T-helper 22 cell (primary cell): ENCODE measurements around the gene LHCGR.
"Not testable (repeated sequence)": the region's sequence is repeated elsewhere in the genome, so short reads cannot be mapped to it uniquely, and the experiment has no call there.

ENCODE experiments used
- DNase-seq: peaks from one replicate; pipeline ENCODE4 v3.0.0-alpha.2; 2020; ENCODE audit warnings: low read depth

Gene LHCGR

DNA sequence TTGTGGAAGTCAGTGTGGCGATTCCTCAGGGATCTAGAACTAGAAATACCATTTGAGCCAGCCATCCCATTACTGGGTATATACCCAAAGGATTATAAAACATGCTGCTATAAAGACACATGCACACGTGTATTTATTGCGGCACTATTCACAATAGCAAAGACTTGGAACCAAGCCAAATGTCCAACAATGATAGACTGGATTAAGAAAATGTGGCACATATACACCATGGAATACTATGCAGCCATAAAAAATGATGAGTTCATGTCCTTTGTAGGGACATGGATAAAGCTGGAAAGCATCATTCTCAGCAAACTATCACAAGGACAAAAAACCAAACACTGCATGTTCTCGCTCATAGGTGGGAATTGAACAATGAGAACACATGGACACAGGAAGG is 16.3 kb downstream of the LHCGR start:
- not testable (repeated sequence) for DNase-seq

GRCh38 chr2:48738806-48739205 is 16.7 kb downstream of the LHCGR start:
- no peak for DNase-seq

DNA sequence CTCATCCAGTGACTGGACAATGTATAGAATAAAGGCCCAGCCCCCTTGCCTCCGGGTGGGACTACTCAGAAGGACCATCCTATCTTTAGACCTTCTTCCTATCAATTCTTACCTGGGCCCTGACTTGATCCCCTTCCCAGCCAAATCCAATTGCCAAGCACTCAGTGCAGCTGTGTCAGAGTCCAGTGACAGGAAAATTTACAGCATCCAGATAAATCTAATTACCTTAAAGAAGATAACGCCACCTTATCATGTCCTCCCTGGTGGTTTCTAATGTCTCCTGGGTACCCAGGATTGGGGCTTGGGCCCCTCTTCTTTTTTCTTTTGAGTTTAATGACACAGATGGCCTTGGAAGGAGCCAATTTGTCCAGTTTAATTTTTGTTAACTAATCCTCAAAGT is 19.3 kb downstream of the LHCGR start:
- DNase-seq = no peak

GRCh38 chr2:48734576-48735303 is 20.8 kb downstream of the LHCGR start:
- no peak for DNase-seq

DNA sequence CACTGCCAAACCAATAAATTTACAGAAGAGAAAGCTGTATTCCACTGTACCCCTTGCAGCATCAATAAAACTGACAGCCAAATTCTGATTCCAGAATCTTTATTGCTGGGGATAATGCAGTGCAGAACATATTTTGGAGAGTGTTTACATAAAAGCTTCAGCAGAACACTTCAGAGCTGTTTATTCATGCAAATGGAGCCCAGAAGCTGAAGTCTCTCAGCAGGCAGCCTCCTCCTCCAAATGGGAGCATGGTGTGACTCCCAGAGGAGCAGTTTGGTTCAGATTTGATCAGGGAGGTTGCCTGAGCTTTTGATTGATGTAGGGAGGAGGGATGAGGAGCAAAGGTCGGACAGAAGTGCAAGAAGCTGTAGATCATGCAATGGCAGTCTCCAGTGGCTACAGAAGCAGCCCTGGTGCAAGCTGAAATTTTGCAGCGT is 22.4 kb downstream of the LHCGR start:
- DNase-seq = no peak

GRCh38 chr2:48728840-48729239 is 26.7 kb downstream of the LHCGR start:
- no peak for DNase-seq

GRCh38 chr2:48728295-48728694 is 27.2 kb downstream of the LHCGR start:
- DNase-seq = no peak

DNA sequence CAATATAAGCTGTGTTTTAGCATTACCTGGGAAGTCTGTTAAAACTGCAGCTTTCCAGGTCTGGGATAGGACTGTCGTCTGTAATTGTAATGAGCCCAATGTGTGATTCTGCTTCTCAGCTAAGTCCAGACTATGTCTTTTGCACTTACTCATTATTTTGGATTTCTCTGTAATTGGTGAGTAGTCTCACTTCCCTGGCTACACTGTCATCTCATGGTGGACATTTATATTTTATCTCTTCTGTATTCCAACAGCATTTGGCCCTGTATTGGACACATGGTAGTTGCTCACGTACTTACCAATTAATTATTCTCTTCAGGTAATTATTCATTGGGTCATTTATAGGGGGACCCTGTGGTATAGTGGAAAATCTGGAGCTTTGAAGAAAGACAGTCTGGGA is 28.0 kb downstream of the LHCGR start:
- DNase-seq = no peak

DNA sequence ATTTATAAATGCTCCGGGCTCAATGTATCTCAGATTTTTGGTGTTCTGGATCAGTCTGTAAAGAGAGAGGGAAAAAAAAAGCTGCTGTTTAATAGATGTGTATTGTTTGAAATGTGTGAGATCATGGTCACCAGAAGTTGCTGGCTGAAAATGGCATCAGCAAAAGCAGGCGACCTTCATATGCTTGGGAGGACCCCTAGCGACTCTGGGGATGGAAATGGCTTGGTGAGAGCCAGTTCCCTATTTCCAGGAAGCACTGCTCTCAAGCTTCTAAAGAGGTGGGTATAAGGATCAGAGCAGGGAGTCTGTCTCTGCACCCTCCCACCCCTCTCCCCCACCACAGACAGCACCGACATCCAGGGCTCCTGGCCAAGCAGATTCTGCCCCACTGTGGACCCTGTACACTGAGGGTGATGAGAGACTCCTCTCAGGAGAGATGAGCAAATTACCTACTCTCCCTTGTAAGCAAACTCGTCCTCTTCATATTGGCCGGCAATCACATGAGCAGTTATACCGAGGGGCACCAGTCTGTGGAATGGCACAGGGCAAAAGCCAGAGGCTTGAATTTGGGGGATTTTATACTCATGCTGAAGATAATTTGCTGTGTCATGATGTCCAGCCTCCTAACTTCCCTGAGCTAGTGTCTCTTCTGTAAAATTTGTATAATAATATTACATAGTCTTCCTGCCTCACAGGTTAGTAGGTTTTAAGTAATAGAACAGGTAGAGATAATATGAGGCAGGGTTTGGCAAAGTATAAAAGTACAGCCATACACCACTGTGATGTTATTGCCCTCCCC is 29.6 kb downstream of the LHCGR start:
- DNase-seq = no peak

- no peak for DNase-seq
Measured at GRCh38 chr2:48724278-48724677, 31.2 kb downstream of the LHCGR start.

GRCh38 chr2:48723129-48723528 is 32.4 kb downstream of the LHCGR start:
- no peak for DNase-seq

GRCh38 chr2:48722391-48722790 is 33.1 kb downstream of the LHCGR start:
- no peak for DNase-seq

GRCh38 chr2:48721158-48721557 is 34.4 kb downstream of the LHCGR start:
- DNase-seq = no peak

DNA sequence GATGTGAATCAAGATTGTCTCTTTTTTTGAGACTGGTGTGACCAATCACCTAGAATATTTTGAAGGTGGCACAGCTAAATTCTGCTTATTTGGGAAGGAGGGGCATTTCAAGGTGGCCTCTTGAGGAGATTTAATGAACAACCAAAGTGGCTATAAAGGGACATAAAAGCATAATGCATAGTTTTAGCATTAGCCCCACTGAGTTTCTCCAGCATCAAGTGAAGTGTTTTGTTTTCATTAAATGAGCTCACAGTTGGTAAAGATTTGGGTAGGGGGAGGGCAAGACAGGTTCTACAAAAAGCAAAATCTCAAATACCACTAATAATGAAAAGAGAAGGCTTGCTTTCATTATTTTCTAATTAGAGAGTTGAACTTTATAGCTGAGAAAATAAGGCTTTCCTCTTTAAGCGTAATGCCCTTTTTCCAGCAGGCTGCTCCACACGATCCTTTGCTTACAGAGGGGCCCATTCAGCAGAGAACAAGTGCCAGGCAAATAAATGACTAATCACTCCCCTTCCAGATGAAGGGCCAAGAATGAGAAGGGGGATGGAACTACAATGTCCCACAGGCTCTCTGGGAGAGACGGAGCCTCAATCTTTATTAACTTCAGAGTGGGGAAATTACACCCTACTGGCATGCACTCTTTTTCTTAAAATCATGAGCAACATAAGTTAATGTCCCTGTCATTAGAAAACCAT is 35.9 kb downstream of the LHCGR start:
- no peak for DNase-seq

GRCh38 chr2:48717846-48718245 is 37.7 kb downstream of the LHCGR start:
- DNase-seq = no peak

DNA sequence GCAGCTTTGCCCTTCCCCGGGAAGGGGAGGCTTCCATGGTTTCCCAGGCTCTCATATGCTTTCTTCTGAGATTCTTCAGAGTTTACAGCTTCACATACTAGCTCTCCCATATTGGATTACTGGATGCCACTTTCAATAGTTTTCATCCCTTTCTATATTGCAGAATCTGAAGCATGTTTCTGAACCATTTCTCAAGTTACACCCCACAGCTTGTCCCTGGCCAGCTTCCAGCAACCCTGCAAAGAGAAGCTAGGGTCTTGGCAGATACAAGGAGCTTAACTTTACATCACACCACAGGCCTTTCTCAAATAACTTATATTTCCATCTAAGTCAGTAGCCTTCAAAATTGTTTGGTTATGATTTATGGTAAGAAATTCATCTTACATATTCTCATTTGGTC is 39.6 kb downstream of the LHCGR start:
- no peak for DNase-seq

- DNase-seq = no peak
Measured at GRCh38 chr2:48715042-48715899, 40.3 kb downstream of the LHCGR start.

GRCh38 chr2:48714245-48714644 is 41.3 kb downstream of the LHCGR start:
- no peak for DNase-seq

GRCh38 chr2:48713647-48714046 is 41.9 kb downstream of the LHCGR start:
- DNase-seq = no peak

DNA sequence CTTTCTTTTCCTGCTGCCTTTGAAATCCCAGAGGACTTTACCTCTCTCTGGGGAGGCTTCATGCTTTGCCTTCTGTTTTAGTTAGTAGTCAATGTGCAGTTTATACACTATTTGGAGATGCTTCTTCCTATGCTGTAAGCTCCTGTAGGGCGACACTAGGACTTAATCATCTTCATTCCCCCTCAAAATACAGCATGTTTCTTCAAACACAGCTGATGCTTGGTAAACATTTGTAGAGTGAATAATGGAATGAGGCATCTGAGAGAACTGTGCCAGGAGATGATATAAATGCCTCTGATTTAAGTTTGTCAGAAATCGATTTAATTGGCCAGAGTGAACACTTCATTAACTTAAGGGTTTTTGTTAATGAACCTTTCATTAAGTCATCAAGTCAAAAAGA is 43.4 kb downstream of the LHCGR start:
- DNase-seq = no peak

DNA sequence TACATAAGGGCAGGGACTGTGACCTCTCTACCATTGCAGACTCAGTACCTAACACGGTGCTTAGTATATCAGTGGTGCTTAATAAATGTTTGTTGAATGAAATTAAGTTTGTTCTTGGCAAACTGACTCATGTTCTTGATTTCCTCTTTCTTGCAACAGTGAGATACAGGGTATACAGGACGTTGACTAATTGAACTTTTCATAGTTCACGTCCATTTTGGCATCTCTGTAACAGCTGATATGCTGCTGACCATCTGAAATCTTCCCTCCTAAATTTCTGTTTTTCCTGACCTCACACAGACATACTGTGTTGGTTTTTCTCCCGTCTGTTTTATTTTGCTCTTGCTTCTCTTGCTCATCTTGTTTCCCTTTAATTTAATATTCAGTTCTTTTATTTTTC is 44.2 kb downstream of the LHCGR start:
- no peak for DNase-seq
